ENCODE data around the gene MAP4. TPM values are rescaled to one million over a fixed set of nuclear protein-coding genes. Genes with fewer than 3 reads are reported as not detected.

MAP4 gene
- total and polyA plus RNA-seq, 2 of the 13 experiments (the other 11 are each of a cell fraction or from before 2014, with no cell fraction given): 33.1 to 38.7 TPM

DNA sequence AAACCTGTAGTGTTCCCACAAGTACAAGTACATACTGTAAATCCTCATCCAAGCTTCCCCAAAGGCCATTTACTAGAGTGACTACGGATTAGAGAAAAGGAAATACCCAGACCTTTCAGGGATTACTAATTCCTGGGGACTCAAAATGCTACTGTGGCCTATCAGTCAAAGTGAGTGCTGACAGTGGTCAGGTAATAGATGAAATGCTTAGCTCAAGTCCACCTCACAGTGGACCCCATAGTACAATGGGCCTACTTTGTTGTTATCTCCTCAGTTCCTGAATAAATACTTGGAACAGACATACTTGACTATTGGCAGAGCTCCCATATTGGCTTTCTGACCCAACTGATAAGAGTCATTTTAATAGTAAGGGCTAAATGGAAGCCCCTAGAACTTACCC, 61.6 kb downstream of the MAP4 start (continued):
- TF ChIP-seq MAZ (IDR thresholded peaks at IDR 0.05; ENCODE audit: borderline replicate concordance, low read depth, low read length) (no peak), MAZ (CRISPR knock-in tag; IDR thresholded peaks at IDR 0.05; ENCODE audit: low read depth) (no peak), ZFP90 (CRISPR knock-in tag; IDR thresholded peaks at IDR 0.05; ENCODE audit: borderline replicate concordance) (no peak), HNRNPLL (IDR thresholded peaks at IDR 0.05; ENCODE audit: low read depth, low read length, poor library complexity, severe bottlenecking) (no peak), ZBTB2 (CRISPR knock-in tag; IDR thresholded peaks at IDR 0.05; ENCODE audit: low read depth) (no peak), ZNF546 (CRISPR knock-in tag; conservative IDR thresholded peaks at IDR 0.05) (no peak), ATF5 (CRISPR knock-in tag; IDR thresholded peaks at IDR 0.05; ENCODE audit: low read depth) (no peak), ZKSCAN1 (IDR thresholded peaks at IDR 0.05; ENCODE audit: low read length) (no peak), SYNCRIP (IDR thresholded peaks at IDR 0.05; ENCODE audit: insufficient read depth, low read depth, low read length) (no peak), SPEN (CRISPR knock-in tag; IDR thresholded peaks at IDR 0.05; ENCODE audit: low read depth) (no peak), KLF16 (CRISPR knock-in tag; IDR thresholded peaks at IDR 0.05) (no peak), SAFB2 (CRISPR knock-in tag; IDR thresholded peaks at IDR 0.05; ENCODE audit: borderline replicate concordance, low read depth) (no peak; the same call in 1 of the 2 replicates), ZBTB14 (CRISPR knock-in tag; IDR thresholded peaks at IDR 0.05) (no peak), SOX6 (IDR thresholded peaks at IDR 0.05) (no peak), SOX6 (CRISPR knock-in tag; IDR thresholded peaks at IDR 0.05) (peak; percentile 93), FLYWCH1 (CRISPR knock-in tag; IDR thresholded peaks at IDR 0.05) (no peak), NBN (conservative IDR thresholded peaks at IDR 0.05) (no peak), ZNF549 (CRISPR knock-in tag; IDR thresholded peaks at IDR 0.05) (no peak), FOXA3 (CRISPR knock-in tag; IDR thresholded peaks at IDR 0.05) (peak; percentile 76), HDAC6 (IDR thresholded peaks at IDR 0.05; ENCODE audit: low read depth, low read length) (no peak), ZNF780A (CRISPR knock-in tag; IDR thresholded peaks at IDR 0.05) (no peak), RFX3 (CRISPR knock-in tag; IDR thresholded peaks at IDR 0.05) (no peak), TOPORS (CRISPR knock-in tag; IDR thresholded peaks at IDR 0.05) (no peak), KLF9 (CRISPR knock-in tag; IDR thresholded peaks at IDR 0.05; ENCODE audit: low read depth) (no peak), TAF1 (CRISPR knock-in tag; IDR thresholded peaks at IDR 0.05) (no peak), REL (CRISPR knock-in tag; conservative IDR thresholded peaks at IDR 0.05) (no peak), ZNF878 (CRISPR knock-in tag; IDR thresholded peaks at IDR 0.05) (peak; percentile 46; the same call in 1 of the 2 replicates)
- TF ChIP-seq, protein P1, sequence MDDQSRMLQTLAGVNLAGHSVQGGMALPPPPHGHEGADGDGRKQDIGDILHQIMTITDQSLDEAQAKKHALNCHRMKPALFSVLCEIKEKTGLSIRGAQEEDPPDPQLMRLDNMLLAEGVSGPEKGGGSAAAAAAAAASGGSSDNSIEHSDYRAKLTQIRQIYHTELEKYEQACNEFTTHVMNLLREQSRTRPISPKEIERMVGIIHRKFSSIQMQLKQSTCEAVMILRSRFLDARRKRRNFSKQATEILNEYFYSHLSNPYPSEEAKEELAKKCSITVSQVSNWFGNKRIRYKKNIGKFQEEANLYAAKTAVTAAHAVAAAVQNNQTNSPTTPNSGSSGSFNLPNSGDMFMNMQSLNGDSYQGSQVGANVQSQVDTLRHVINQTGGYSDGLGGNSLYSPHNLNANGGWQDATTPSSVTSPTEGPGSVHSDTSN (CRISPR knock-in tag; IDR thresholded peaks at IDR 0.05; ENCODE audit: borderline replicate concordance): no peak
